Lower lobe of right lung (tissue), 2 donors: ENCODE results near the gene EHD3. TPM values are rescaled to one million over a fixed set of nuclear protein-coding genes. Genes with fewer than 3 reads are reported as not detected.

ENCODE experiments used
- ATAC-seq, 2 donors: fragments of 200-7000 bp; cut with Tn5 transposase; one replicate each; pipeline ENCODE4 v1.9.1; 2020 to 2022; ENCODE audit warnings: mild to moderate bottlenecking in 2 of 2, moderate library complexity in 2 of 2
- DNase-seq: peaks from one replicate; pipeline ENCODE4 v3.0.0-alpha.2; 2020
- H3K27ac ChIP-seq: fragments of 200-600 bp; one replicate; pipeline ENCODE4 v1.8.0; 2022
- H3K27me3 ChIP-seq: fragments of 200-600 bp; one replicate; pipeline ENCODE4 v1.8.0; 2022; ENCODE audit warnings: low read depth
- H3K36me3 ChIP-seq: fragments of 200-600 bp; one replicate; pipeline ENCODE4 v1.8.0; 2022; ENCODE audit warnings: mild to moderate bottlenecking
- H3K4me1 ChIP-seq: fragments of 200-600 bp; one replicate; pipeline ENCODE4 v1.8.0; 2022
- H3K4me3 ChIP-seq: fragments of 200-600 bp; one replicate; pipeline ENCODE4 v1.8.0; 2022; ENCODE audit warnings: mild to moderate bottlenecking
- H3K9me3 ChIP-seq: fragments of 200-600 bp; one replicate; pipeline ENCODE4 v1.8.0; 2022
- CTCF ChIP-seq: fragments of 200-600 bp; IDR thresholded peaks from one replicate; pipeline ENCODE4 v1.8.0; 2022; ENCODE audit warnings: antibody characterized with exemption, mild to moderate bottlenecking
- intact Hi-C: fragments of 100-400 bp; cut with DNase I; formaldehyde crosslinking; loops from one replicate; pipeline ENCODE4 v1.11.0; 2022
- total RNA-seq: library from RNA; stranded (reverse); fragmentation: NEBNext Ultra II Directional; extraction: Animal tissue kit (Norgen Biotek cat#: 25700); gene quantifications from one replicate; pipeline ENCODE4 v1.2.1, GENCODE V29; 2021
- donor health status: DM: no; HTN: yes; CAD: no; lungs with severe emphysema.

Gene EHD3
- total RNA-seq, 1 donor from 2014 or later: 11.0 TPM

DNA sequence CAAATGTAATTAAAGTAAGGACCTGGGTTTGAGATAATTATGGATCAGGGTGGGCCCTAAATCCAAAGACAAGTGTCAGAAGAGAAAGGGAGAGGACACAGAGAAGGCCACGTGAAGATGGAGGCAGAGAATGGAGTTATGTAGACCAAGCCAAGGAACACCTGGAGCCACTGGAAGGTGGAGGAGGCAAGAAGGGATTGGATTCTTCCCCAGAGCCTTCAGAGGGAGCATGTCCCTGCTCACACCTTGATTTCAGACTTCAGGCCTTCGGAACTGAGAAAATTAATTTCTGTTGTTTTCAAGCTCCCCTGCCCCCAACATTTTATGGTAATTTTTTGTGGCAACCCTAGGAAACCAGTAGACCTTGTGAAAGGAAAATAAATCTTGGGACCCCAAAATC is 36.3 kb upstream of the EHD3 start:
- Histone ChIP-seq H3K9me3 (no peaks in the 10 kb centered on the region), H3K36me3 (no peaks in the 10 kb centered on the region), H3K27ac (no peak overlapping the region), H3K4me3 (no peak overlapping the region), H3K4me1 (no peaks in the 10 kb centered on the region), H3K27me3 (no peaks in the 10 kb centered on the region)
- intact Hi-C loops: no loop called here
- TF ChIP-seq CTCF: no peak
- DNase-seq (no peak), ATAC-seq (no peak)

DNA sequence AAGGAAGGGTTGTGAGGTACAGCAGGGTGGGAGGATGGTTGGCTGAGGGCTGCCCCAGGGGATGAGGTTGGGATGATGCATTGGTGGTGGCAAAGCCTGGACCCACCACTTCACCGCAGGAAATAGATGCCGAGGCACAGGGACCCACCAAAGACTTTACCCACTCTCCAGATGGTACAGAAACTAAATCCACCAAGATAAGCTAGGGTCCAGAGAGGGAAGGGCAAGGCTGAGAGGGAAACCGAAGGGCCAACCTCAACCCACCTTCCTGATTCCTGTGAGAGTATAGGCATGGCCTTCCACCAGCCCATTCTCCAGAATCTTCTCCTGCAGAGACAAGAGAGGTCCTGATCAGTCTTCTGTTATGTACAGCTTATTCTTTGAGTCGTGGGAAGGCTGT is 34.7 kb upstream of the EHD3 start:
- intact Hi-C loops: no loop called here
- no peak for ATAC-seq
- no peak for TF ChIP-seq CTCF
- no peaks in the 10 kb centered on the region for H3K9me3 ChIP-seq
- H3K27me3 ChIP-seq: no peaks in the 10 kb centered on the region
- no peaks in the 10 kb centered on the region for H3K4me1 ChIP-seq
- no peak overlapping the region for H3K27ac ChIP-seq
- no peak for DNase-seq
- no peak overlapping the region for H3K4me3 ChIP-seq
- H3K36me3 ChIP-seq: no peaks in the 10 kb centered on the region

GRCh38 chr2:31200972-31201371 is 33.0 kb upstream of the EHD3 start:
- no peak for ATAC-seq
- intact Hi-C loops: no loop called here
- no peak overlapping the region for H3K4me3 ChIP-seq
- H3K27me3 ChIP-seq: no peaks in the 10 kb centered on the region
- no peak for DNase-seq
- no peak for TF ChIP-seq CTCF
- no peak overlapping the region for H3K27ac ChIP-seq
- H3K4me1 ChIP-seq: no peaks in the 10 kb centered on the region
- H3K9me3 ChIP-seq: no peaks in the 10 kb centered on the region
- no peaks in the 10 kb centered on the region for H3K36me3 ChIP-seq

GRCh38 chr2:31202041-31202440 is 31.9 kb upstream of the EHD3 start:
- Histone ChIP-seq H3K27me3 (no peaks in the 10 kb centered on the region), H3K4me3 (no peak overlapping the region), H3K4me1 (no peaks in the 10 kb centered on the region), H3K36me3 (no peaks in the 10 kb centered on the region), H3K27ac (no peak overlapping the region), H3K9me3 (no peaks in the 10 kb centered on the region)
- intact Hi-C loops: no loop called here
- DNase-seq (no peak), ATAC-seq (no peak)
- TF ChIP-seq CTCF: no peak

GRCh38 chr2:31202833-31203232 is 31.1 kb upstream of the EHD3 start:
- Histone ChIP-seq H3K36me3 (no peaks in the 10 kb centered on the region), H3K9me3 (no peaks in the 10 kb centered on the region), H3K27ac (no peak overlapping the region), H3K4me1 (no peaks in the 10 kb centered on the region), H3K27me3 (no peaks in the 10 kb centered on the region), H3K4me3 (no peak overlapping the region)
- no peak for DNase-seq
- intact Hi-C loops: no loop called here
- no peak for ATAC-seq
- no peak for TF ChIP-seq CTCF

DNA sequence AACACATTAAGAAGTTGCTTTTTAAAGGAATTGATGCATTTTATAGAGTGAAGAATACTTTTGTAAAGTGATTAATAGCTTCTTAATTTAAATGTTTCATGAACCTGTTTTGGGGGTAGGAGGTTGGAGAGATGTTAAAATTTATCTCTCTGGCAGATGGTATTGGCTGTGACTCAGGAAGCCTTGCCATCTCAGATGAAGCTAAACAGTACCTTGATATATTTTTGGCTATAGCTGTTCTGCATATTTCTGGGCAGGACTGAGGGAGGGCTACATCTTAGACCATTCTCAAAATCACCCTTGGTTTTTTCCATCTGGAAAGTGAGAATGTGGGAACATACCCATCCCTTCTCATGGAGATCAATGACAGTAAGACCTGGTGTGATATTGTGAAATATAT is 30.0 kb upstream of the EHD3 start:
- Histone ChIP-seq H3K36me3 (no peaks in the 10 kb centered on the region), H3K4me3 (no peak overlapping the region), H3K27me3 (no peaks in the 10 kb centered on the region), H3K4me1 (no peaks in the 10 kb centered on the region), H3K9me3 (no peaks in the 10 kb centered on the region), H3K27ac (no peak overlapping the region)
- intact Hi-C loops: no loop called here
- DNase-seq: no peak
- no peak for TF ChIP-seq CTCF
- ATAC-seq: no peak
